ENCODE data around the gene WDR37.
"Not testable (repeated sequence)": the region's sequence is repeated elsewhere in the genome, so short reads cannot be mapped to it uniquely, and the experiment has no call there.

WDR37 gene, protein sequence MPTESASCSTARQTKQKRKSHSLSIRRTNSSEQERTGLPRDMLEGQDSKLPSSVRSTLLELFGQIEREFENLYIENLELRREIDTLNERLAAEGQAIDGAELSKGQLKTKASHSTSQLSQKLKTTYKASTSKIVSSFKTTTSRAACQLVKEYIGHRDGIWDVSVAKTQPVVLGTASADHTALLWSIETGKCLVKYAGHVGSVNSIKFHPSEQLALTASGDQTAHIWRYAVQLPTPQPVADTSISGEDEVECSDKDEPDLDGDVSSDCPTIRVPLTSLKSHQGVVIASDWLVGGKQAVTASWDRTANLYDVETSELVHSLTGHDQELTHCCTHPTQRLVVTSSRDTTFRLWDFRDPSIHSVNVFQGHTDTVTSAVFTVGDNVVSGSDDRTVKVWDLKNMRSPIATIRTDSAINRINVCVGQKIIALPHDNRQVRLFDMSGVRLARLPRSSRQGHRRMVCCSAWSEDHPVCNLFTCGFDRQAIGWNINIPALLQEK

DNA sequence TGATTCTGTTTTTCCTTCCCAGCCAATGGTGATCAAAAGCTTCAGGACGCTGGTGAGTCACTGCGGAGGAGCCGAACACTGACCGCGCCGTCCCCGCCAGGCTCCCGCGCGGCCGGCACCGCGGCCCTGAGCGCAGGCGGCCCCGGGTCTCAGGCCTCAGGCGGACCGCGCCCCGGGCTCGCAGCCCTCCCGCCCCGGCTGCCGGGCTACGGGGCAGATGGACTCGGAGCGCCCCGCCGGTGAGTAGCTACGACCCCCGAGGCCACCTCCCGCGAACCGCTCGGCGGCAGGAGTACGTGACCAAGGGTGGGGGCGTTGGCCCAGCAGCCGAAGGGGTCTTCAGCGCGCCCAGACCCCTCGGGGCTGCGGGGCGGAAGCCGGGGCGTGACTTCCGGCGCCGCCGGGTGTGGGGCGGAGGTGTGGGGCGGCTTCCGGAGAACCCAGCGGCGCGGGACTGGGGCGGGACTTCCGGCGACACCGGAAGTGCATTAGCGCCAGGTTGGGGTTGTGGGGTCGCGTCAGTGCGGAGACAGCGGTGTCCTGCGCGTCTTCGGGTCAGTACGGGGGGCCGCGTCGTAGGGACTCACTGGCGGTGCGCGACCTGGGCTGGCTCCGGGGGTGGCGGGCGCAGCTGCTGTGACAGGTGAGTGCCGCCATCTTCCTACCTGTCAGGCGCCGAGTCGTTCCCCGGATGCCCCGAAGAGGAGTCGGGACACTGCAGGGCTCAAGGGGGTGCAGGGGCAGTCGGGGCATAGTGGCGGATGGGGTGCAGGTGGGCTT, at the start of gene WDR37:
WDR37 (plus strand) TSS at position 60 of the 780 bp plus-strand sequence. CDS start 15,771 bp downstream, outside the sequence.
- peak; percentile 87 for DNase-seq (ENCODE audit: low read depth)

- no peak for DNase-seq (ENCODE audit: low read depth)
Observed at GRCh38 chr10:1006573-1006972, 49.6 kb upstream of the WDR37 start.

DNA sequence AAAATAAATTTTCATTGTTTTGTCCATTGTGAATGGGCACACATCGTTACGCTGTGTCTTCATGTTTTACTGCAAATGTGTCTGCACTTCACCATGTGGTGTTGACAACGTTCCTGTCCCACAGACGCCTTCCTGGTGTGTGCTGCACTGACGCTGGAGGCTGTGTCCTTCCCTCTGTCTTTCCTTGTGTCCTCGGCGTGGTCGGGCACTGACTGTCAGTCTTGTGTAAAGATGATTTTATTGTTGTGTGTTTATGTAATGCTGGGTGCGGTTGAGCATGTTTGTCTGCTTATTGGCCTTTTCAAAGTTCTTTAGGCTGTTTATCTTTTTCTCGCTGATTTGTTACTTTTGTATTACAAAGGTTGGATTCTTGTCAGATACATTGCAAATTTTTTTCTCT, 48.6 kb upstream of the WDR37 start:
- no peak for DNase-seq (ENCODE audit: low read depth)

GRCh38 chr10:1009071-1009494, 47.1 kb upstream of the WDR37 start:
- DNase-seq (ENCODE audit: low read depth), result no peak

- not testable (repeated sequence) for DNase-seq (ENCODE audit: low read depth)
Observed at GRCh38 chr10:1009947-1010346, 46.2 kb upstream of the WDR37 start.

- no peak for DNase-seq (ENCODE audit: low read depth)
Observed at GRCh38 chr10:1010703-1011102, 45.5 kb upstream of the WDR37 start.

- DNase-seq (ENCODE audit: low read depth), result no peak
Observed at GRCh38 chr10:1011696-1012095, 44.5 kb upstream of the WDR37 start.

- no peak for DNase-seq (ENCODE audit: low read depth)
Observed at GRCh38 chr10:1015688-1016087, 40.5 kb upstream of the WDR37 start.

DNA sequence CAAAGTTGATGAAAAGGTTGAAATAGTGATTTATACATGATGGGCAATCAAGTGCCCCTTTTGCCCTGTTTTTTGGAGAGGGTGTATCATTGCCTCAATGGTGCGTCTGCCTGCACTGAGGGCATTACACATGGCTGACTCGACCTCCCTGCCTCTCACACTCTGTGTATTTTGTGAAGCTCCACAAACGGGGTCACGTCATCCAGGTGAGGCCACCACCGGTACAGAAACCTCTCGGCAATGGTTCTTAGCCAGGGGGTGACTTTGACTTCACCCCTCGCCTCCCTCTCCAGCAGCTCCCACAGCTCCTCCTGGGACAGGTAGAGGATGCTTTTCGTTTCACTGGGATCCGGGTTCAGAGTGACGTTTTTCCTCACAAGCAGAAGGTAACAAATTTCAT, 36.8 kb upstream of the WDR37 start:
- no peak for DNase-seq (ENCODE audit: low read depth)

- no peak for DNase-seq (ENCODE audit: low read depth)
Observed at GRCh38 chr10:1020460-1020859, 35.7 kb upstream of the WDR37 start.

GRCh38 chr10:1020958-1021357, 35.2 kb upstream of the WDR37 start:
- no peak for DNase-seq (ENCODE audit: low read depth)

DNA sequence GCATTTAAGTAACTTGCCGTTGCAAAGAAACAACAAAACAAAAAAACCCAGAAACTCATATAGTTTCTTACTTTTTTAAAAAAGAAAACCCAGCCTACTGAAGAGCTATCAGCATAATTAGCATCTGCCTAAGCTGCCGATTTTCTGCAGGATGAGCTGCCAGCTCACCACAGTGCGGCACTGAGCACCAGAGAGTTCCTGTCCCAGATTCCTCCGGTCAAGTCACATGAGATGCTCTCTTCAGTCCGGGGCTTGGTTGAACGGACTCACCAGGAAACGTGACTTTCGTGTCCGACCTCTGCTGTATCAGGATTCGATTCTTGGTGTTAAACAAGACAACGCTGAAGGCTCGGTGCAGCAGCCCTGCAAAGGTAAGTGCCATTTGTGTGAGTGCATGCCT, 33.8 kb upstream of the WDR37 start:
- DNase-seq (ENCODE audit: low read depth), result no peak

GRCh38 chr10:1024103-1024502, 32.1 kb upstream of the WDR37 start:
- DNase-seq (ENCODE audit: low read depth), result no peak

GRCh38 chr10:1025683-1026082, 30.5 kb upstream of the WDR37 start, which contains the start of gene IDI2:
TSS of gene IDI2 (minus strand) at chr10:1025859. CDS start at chr10:1024723, 1,136 bp downstream.
- DNase-seq (ENCODE audit: low read depth), result no peak

DNA sequence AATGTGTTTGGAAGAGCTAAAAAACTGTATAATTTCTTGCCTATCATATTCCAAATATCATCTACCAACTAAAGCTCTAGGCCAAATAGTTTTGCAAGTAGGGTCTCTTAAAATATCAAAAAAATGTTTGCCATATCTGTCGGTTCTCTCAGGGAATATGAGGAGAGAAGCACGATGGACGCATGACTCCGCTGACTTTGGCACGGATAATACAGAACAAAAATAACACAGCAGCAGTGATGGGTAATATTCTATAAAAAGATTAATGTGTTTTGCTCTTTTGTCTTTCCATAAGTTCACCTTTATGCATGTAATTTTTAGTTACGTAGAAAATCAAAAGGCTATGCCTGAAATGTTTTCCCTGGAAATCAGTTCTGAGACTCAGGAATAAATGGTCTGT, 29.6 kb upstream of the WDR37 start:
- no peak for DNase-seq (ENCODE audit: low read depth)

DNA sequence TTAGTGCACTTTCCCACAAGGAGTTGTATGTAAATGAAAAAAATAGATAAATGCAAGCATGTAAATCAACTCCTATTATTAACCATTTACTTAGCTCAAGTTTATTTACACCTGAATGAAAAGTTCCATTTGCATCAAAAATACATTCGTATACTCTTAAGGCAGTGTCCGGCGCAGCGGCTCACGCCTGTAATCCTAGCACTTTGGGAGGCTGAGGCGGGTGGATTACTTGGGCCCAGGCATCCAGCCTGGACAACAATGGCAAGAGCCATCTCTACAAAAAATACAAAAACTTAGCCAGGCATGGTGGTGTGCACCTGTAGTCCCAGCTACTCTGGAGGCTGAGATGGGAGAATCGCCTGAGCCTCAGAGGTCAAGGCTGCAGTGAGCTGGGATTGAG, 26.3 kb upstream of the WDR37 start:
- no peak for DNase-seq (ENCODE audit: low read depth)

GRCh38 chr10:1033601-1034000, 22.6 kb upstream of the WDR37 start:
- no peak for DNase-seq (ENCODE audit: low read depth)

DNA sequence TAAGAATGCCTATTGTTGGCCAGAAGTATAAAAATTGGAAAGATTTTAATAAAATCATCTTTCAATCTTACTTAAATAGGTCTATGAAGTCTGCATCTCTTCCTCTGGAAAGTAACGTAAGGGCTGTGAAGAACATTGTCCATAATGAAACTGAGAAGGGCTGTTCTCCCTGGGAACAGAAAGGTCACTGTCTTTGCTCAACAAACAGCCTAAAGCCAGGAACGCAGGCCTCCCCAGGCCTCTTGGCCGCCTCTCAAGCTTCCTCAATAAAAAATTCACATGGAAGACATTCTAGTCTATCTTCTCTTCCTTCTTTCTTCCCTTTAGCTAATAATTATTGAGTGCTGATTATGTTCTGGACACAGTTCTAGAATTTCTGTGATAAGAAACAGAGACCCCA, 21.4 kb upstream of the WDR37 start:
- DNase-seq (ENCODE audit: low read depth), result no peak

DNA sequence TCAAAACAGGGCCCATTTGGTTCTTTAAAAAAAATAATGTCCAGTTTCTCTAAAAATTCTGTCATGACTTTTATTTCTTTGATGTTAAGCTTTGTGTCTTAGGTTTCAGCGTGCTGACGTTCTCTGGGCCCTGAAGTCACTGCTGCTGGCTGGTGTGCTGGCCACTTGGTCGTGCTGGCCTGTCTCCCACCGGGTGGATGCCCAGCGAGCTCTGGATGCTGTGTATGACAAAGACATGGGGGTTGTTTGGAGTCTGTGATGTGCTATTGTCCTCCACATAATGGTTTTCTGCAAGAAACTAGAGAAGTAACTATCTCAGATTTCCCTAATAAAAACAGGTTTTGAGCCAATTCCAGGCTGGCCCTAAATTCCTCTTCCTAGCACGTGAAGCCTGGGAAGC, 21.0 kb upstream of the WDR37 start:
- DNase-seq (ENCODE audit: low read depth), result no peak

DNA sequence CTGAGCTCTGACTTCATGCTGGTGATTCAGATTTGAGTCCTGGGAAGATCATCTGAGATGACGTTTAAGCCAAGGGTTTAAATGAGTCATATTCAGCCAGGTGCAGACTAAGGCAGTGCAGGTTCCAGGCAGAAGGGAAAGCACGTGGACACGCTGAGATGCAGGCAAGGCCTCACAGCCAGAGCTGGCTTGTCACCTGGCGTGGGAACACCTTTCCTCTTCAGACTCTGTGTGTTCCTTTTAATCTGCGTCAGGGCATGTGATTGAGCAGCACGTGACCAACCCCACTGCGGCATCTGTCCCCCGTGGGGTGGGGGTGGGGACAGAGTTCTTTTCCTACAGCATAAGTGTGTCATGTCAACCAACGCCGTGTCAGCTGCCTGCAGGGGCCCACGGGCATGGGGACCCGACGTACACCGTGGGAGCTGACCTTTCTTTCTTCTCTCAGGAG, 19.8 kb upstream of the WDR37 start:
- DNase-seq (ENCODE audit: low read depth), result no peak

- DNase-seq (ENCODE audit: low read depth), result no peak
Observed at GRCh38 chr10:1037098-1037497, 19.1 kb upstream of the WDR37 start.

- DNase-seq (ENCODE audit: low read depth), result not testable (repeated sequence)
Observed at GRCh38 chr10:1038769-1039168, 17.4 kb upstream of the WDR37 start.

GRCh38 chr10:1040133-1040532, 16.1 kb upstream of the WDR37 start:
- DNase-seq (ENCODE audit: low read depth), result no peak
